PC-9 (cell line): ENCODE results near the gene LIPE. TPM values are rescaled to one million over a fixed set of nuclear protein-coding genes. Genes with fewer than 3 reads are reported as not detected.
"Not testable (repeated sequence)": the region's sequence is repeated elsewhere in the genome, so short reads cannot be mapped to it uniquely, and the experiment has no call there.

Source experiments
- BruUV-seq: library from RNA; stranded (reverse); fragments of 400-500 nt; replicated peaks from 2 replicates; lab custom pipeline; 2021; lab: Mats Ljungman, UMichigan
- CTCF ChIA-PET: fragments of 300-600 bp; sonication (Branson Sonifier 250); formaldehyde crosslinking; loops from one replicate; lab custom pipeline; 2022; ENCODE audit warnings: antibody characterized with exemption; lab: Charles Lee
- POLR2A ChIA-PET: fragments of 300-600 bp; sonication (Branson Sonifier 250); formaldehyde crosslinking; loops from one replicate; lab custom pipeline; 2022; ENCODE audit warnings: antibody characterized with exemption; ENCODE audit not compliant: unreplicated experiment; lab: Charles Lee
- DNase-seq, 2 experiments: peaks; one replicate each; pipeline versions ENCODE4 v3.0.0 to v3.0.0-alpha.2; 2015 to 2022; ENCODE audit warnings: mixed read lengths in 1 of 2
- H2AFZ ChIP-seq: fragments of 200-600 bp; sonication (generic); 2 replicates; pipeline ENCODE4 v1.8.1; 2017; ENCODE audit warnings: antibody characterized with exemption
- H3F3A ChIP-seq: fragments of 200-600 bp; sonication (generic); 2 replicates; pipeline ENCODE4 v1.8.1; 2017; ENCODE audit warnings: antibody characterized with exemption, mild to moderate bottlenecking, low read depth; ENCODE audit not compliant: insufficient read depth
- H3K27ac ChIP-seq: fragments of 200-600 bp; sonication (generic); 2 replicates; pipeline ENCODE4 v1.6.1; 2016; ENCODE audit warnings: mixed run types
- H3K27me3 ChIP-seq: fragments of 200-600 bp; sonication (generic); 2 replicates; pipeline ENCODE4 v1.6.1; 2016; ENCODE audit warnings: low read depth, mixed run types; ENCODE audit not compliant: insufficient read depth
- H3K36me3 ChIP-seq: fragments of 200-600 bp; sonication (generic); 2 replicates; pipeline ENCODE4 v1.6.1; 2016; ENCODE audit warnings: low read depth, mixed run types
- H3K4me1 ChIP-seq: fragments of 200-600 bp; sonication (generic); replicated peaks from 2 replicates; pipeline ENCODE4 v1.6.1; 2016; ENCODE audit warnings: mixed run types; ENCODE audit not compliant: insufficient read depth
- H3K4me2 ChIP-seq: fragments of 200-600 bp; sonication (generic); 2 replicates; pipeline ENCODE4 v1.6.1; 2017; ENCODE audit warnings: mixed run types
- H3K4me3 ChIP-seq: fragments of 200-600 bp; sonication (generic); 2 replicates; pipeline ENCODE4 v1.6.1; 2016; ENCODE audit warnings: mixed run types
- H3K79me2 ChIP-seq: fragments of 200-600 bp; sonication (generic); 2 replicates; pipeline ENCODE4 v1.6.1; 2017; ENCODE audit warnings: low read depth, mixed run types
- H3K9me2 ChIP-seq: fragments of 200-600 bp; sonication (generic); 2 replicates; pipeline ENCODE4 v1.8.1; 2017; ENCODE audit warnings: mild to moderate bottlenecking; ENCODE audit not compliant: insufficient read depth
- H3K9me3 ChIP-seq: fragments of 200-600 bp; sonication (generic); 2 replicates; pipeline ENCODE4 v1.8.1; 2016; ENCODE audit warnings: low read depth; ENCODE audit not compliant: insufficient read depth
- H4K20me1 ChIP-seq: fragments of 200-600 bp; sonication (generic); 2 replicates; pipeline ENCODE4 v1.8.1; 2017; ENCODE audit not compliant: insufficient read depth
- CTCF ChIP-seq: fragments of 200-600 bp; sonication (generic); conservative IDR thresholded peaks from 2 replicates; pipeline ENCODE4 v1.6.1; 2017; ENCODE audit warnings: mixed run types, antibody characterized with exemption, mild to moderate bottlenecking, moderate library complexity
- EZH2 ChIP-seq: fragments of 200-600 bp; sonication (generic); IDR thresholded peaks from 2 replicates; pipeline ENCODE4 v1.8.0; 2017; ENCODE audit warnings: antibody characterized with exemption, low read depth
- intact Hi-C: fragments of 100-400 bp; cut with micrococcal nuclease; formaldehyde crosslinking; loops from one replicate; pipeline ENCODE4 v1.10.0; 2022; ENCODE audit not compliant: unreplicated experiment
- total RNA-seq: library from RNA; stranded (reverse); gene quantifications from 2 replicates; pipeline ENCODE4 v1.2.3, GENCODE V29; 2021

Gene LIPE
- total RNA-seq, 1 experiment from 2014 or later: 12.7 TPM

- no peaks in the 10 kb centered on the region for H3K79me2 ChIP-seq
- ChIA-PET CTCF (interaction anchor here (1.1 kb wide), 1 partner anchor 33 kb away, joined by 3 read pairs; no protein-coding TSS in a partner anchor), POLR2A (interaction anchor here (0.7 kb wide), 1 partner anchor 8 kb away, joined by 3 read pairs; no protein-coding TSS in a partner anchor)
- TF ChIP-seq CTCF: no peak
- no peak for TF ChIP-seq EZH2
- H4K20me1 ChIP-seq: no peaks in the 10 kb centered on the region
- no peaks in the 10 kb centered on the region for H3K27me3 ChIP-seq
- no peak overlapping the region for H2AFZ ChIP-seq
- peaks cover 40% of the 10 kb centered on the region for H3F3A ChIP-seq
- H3K4me2 ChIP-seq: no peak overlapping the region
- no peaks in the 10 kb centered on the region for H3K36me3 ChIP-seq
- no peak overlapping the region for H3K4me3 ChIP-seq
- no TSS peak for BruUV-seq
- no peak overlapping the region for H3K27ac ChIP-seq
- no peaks in the 10 kb centered on the region for H3K9me3 ChIP-seq
- intact Hi-C loops: no loop called here
- no peaks in the 10 kb centered on the region for H3K9me2 ChIP-seq
- peaks cover 32% of the 10 kb centered on the region for H3K4me1 ChIP-seq
- no peak for DNase-seq
These were observed 39.5 kb upstream of the LIPE start for GRCh38 chr19:42466521-42467182.

- no peaks in the 10 kb centered on the region for H3K79me2 ChIP-seq
- no peak for TF ChIP-seq EZH2
- TF ChIP-seq CTCF: no peak
- ChIA-PET CTCF (interaction anchor here (0.6 to 1.1 kb wide), 2 partner anchors 9 to 33 kb away, joined by 3 read pairs; no protein-coding TSS in a partner anchor), POLR2A (no interaction called here)
- peaks cover 32% of the 10 kb centered on the region for H3F3A ChIP-seq
- no peaks in the 10 kb centered on the region for H4K20me1 ChIP-seq
- no peak for DNase-seq
- no peak overlapping the region for H2AFZ ChIP-seq
- H3K4me2 ChIP-seq: no peak overlapping the region
- no peaks in the 10 kb centered on the region for H3K36me3 ChIP-seq
- H3K27me3 ChIP-seq: no peaks in the 10 kb centered on the region
- H3K9me3 ChIP-seq: no peaks in the 10 kb centered on the region
- no TSS peak for BruUV-seq
- no peaks in the 10 kb centered on the region for H3K9me2 ChIP-seq
- intact Hi-C loops: no loop called here
- peaks cover 24% of the 10 kb centered on the region for H3K4me1 ChIP-seq
- H3K4me3 ChIP-seq: no peak overlapping the region
- H3K27ac ChIP-seq: no peak overlapping the region
These were observed 38.7 kb upstream of the LIPE start for GRCh38 chr19:42465827-42466280.

- Histone ChIP-seq H3K9me2 (no peaks in the 10 kb centered on the region), H3K4me3 (no peak overlapping the region), H3K4me2 (no peak overlapping the region), H3K4me1 (0 out of 2 replicates have a peak, but pooled peaks cover 4% of the 10 kb centered on the region), H3K9me3 (no peaks in the 10 kb centered on the region), H3F3A (no peaks in the 10 kb centered on the region), H3K27me3 (no peaks in the 10 kb centered on the region), H3K27ac (no peak overlapping the region), H3K36me3 (no peaks in the 10 kb centered on the region), H3K79me2 (no peaks in the 10 kb centered on the region), H4K20me1 (no peaks in the 10 kb centered on the region), H2AFZ (no peak overlapping the region)
- ChIA-PET POLR2A (no interaction called here), CTCF (no interaction called here)
- intact Hi-C loops: no loop called here
- no peak for TF ChIP-seq CTCF
- no peak for TF ChIP-seq EZH2
- no TSS peak for BruUV-seq
- DNase-seq: no peak
These were observed 34.6 kb upstream of the LIPE start for GRCh38 chr19:42461700-42462324.

GRCh38 chr19:42461231-42461630, 34.0 kb upstream of the LIPE start:
- CTCF ChIA-PET, BruUV-seq, DNase-seq, intact Hi-C loops, H3K4me1 ChIP-seq, H3K36me3 ChIP-seq, H3K79me2 ChIP-seq, H3K27ac ChIP-seq, H3F3A ChIP-seq, H3K4me2 ChIP-seq, H3K27me3 ChIP-seq, H3K9me3 ChIP-seq, H2AFZ ChIP-seq, H3K4me3 ChIP-seq, POLR2A ChIA-PET, H3K9me2 ChIP-seq, H4K20me1 ChIP-seq: not testable (repeated sequence)
